HPDE6-E6E7 (cell line): Measurements from ENCODE around the gene ENO1.
"Not testable (repeated sequence)": the region's sequence is repeated elsewhere in the genome, so short reads cannot be mapped to it uniquely, and the experiment has no call there.

ENCODE experiments used
- DNase-seq: peaks from one replicate; pipeline ENCODE4 v3.0.0; 2011; ENCODE audit warnings: missing footprints; ENCODE audit errors: extremely low spot score

The ENO1 gene

DNA sequence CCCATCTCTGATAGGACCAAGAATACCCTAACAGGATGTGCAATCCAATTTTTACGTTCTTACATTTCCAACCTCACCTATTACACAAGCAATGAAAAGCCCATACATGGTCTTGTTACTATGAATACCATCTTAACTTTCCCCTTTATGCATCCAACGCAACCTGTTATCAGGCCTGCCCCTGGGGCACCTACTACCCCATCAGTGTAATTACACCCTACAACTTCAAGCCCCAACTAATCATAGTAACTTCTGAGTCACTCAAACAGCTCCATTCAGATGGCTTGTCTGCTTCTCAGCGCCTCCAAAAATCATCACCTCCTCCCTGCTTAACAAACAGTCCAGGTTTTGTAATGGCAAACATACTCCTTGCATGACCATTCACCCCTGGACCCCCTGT, 18.3 kb upstream of the ENO1 start:
- DNase-seq: not testable (repeated sequence)

DNA sequence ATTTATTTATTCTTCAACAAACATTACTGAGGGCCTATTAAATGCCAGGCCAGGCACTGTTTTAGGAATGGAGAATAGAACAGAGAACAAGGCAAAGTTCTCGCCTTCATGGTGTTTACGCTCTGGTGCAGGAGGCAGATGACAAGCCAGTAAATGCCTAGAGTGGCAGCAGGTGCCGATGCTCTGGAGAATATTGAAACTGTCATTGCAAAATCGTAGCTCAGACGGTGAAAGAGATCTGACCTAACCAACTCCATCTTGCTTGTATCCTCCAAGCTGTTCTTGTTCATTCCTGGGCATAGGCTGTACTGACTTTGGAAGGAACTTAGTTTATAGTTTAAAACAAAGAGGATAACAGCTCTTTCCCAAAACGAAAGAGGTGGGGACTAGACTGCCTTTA, 13.5 kb upstream of the ENO1 start:
- DNase-seq: no peak

DNA sequence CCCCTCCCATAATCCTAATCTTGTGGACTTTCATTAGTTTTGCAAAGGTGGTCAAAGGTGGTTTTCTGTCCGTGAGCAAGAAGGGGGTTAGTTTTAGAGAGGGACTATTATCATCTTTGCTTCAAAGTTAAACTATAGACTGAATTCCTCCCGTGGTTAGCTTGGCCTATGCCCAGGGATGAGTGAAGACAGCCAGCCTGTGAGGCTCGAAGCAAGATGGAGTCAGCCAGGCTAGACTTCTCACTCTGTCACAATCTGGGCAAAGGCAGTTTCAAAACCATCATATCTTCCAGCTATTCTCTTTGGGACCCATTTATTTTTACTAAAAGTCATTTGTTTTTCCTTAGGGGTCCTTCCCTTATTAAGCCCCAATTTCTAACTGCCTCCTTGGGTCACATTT, 12.9 kb upstream of the ENO1 start:
- no peak for DNase-seq

DNA sequence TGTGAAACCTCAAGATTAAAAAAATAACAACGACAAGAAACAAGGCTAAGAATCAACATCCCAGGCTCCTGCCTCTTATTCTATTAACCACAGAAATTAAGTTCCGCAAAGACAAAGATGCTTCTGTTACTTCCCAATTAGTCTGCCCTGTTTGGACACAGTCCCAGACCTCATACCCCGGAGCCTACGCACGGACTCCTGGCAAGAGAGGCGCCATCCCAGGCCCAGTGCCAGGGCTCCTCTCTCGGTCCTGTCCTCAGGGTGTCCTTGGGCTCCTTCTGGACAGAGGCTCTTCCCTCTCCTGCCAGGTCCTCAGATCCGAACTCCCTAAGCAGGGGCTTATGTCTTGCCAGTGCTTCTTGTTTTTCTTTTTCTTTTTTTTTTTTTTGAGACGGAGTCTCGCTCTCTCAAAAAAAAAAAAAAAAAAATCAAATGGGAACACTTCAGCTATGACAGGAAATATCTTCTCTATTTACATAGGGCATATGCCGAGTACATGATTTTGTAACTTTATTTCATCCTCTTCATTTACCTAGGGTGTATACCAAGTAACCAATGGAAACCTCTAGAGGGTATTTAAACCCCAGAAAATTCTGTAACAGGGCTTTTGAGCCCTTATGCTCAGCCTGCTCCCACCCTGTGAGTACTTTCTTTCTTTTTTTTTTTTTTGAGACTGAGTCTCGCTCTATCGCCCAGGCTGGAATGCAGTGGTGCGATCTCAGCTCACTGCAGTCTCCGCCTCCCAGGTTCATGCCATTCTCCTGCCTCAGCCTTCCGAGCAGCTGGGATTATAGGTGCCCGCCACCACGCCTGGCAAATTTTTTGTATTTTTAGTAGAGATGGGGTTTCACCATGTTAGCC, 11.7 kb upstream of the ENO1 start:
- no peak for DNase-seq

DNA sequence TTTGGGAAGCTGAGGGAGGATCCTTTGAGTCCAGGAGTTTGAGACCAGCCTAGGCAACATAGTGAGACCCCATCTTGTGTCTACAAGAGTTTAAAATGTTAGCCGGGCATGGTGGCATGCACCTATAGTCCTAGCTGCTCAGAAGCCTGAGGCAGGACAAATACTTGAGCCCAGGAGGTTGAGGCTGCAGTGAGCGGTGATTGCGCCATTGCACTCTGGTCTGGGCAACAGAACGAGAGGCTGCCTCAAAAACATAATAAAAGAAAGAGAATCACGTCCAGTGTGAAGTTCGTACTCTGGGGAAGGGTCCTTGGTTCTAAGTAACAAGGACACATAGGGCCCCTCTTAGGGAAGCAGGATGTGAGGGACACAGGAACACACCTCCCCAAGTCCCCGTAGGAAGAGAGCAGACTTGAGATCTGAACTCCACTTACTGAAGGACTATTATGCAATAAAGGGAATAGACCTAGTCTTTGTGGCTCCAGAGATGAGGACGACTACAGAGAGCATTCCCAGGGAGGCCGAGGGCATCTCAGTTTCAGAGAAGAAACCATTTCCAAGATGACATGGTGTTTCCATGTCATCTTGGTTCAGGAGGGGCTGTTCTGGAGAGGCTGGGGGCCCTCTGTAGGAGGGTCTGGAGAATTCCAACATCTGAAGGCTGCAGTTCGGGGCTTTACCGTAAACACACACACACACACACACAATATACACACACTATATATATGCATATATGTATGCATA, 10.8 kb upstream of the ENO1 start:
- no peak for DNase-seq

DNA sequence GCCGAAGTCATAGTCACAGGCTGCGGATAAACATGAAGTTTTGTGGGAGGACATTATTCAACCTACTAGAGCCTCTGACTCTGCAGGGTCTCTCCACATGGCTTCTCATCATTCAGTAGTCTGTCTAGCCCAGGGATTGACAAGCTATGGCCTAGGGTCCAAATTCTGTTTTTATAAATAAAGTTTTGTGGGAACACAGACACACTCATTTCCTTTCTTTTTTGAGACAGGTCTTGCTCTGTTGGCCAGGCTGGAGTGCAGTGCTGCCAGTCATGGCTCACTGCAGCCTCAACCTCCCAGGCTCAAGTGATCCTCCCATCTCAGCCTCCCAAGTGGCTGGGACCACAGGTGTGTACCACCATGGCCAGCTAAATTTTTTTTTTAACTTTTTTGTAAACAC, 8.1 kb upstream of the ENO1 start:
- no peak for DNase-seq

DNA sequence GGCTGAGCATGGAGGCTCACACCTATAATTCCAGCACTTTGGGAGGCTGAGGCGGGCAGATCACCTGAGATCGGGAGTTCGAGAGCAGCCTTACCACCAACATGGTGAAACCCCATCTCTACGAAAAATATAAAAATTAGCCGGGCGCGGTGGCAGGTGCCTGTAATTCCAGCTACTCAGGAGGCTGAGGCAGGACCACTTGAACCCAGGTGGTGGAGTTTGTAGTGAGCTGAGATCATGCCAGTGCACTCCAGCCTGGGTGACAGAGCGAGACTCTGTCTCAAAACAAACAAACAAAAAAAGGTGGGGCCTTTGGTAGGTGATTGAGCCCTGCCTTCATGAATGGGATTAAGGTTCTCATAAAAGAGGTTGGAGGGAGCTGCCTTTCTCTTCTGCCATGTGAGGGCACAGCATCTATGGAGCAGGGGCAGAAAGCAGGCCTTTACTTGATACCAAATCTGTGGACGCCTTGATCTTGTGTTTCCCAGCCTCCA, 7.6 kb upstream of the ENO1 start:
- DNase-seq: not testable (repeated sequence)

DNA sequence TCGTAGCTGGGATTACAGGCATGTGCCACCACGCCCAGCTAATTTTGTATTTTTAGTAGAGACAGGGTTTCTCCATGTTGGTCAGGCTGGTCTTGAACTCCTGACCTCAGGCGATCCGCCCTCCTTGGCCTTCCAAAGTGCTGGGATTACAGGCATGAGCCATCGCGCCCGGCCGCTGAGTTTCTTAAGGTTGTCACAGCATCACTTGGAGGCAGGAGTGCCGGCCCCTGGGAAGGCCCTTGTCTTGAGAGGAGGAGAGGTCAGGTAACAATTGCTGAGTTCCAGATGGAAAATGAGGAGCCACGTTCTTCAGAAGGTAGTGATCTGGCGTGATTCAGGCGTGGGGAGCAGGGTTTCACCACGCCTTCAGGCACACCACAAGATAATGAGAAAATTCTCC, 5.6 kb upstream of the ENO1 start:
- DNase-seq: not testable (repeated sequence)

DNA sequence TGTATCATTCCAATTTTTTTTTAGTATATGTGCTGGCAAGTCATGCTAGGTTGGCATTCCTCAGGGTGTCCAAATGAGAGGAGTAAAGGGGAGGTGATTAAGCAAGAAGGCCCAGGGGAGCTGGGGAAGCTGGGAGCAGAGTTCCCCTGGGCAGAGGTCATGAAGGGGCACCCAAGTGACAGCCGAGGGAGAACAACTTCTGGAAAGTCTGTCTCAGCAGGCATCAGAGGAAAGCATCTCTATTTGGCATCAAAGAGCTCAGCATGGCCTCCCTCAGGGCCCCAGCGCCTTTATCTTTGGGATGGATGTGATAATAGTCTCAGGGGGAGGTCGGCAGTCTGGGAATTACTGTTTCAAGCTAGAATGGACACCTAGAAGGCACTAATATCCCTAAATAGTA, 5.0 kb upstream of the ENO1 start:
- no peak for DNase-seq

DNA sequence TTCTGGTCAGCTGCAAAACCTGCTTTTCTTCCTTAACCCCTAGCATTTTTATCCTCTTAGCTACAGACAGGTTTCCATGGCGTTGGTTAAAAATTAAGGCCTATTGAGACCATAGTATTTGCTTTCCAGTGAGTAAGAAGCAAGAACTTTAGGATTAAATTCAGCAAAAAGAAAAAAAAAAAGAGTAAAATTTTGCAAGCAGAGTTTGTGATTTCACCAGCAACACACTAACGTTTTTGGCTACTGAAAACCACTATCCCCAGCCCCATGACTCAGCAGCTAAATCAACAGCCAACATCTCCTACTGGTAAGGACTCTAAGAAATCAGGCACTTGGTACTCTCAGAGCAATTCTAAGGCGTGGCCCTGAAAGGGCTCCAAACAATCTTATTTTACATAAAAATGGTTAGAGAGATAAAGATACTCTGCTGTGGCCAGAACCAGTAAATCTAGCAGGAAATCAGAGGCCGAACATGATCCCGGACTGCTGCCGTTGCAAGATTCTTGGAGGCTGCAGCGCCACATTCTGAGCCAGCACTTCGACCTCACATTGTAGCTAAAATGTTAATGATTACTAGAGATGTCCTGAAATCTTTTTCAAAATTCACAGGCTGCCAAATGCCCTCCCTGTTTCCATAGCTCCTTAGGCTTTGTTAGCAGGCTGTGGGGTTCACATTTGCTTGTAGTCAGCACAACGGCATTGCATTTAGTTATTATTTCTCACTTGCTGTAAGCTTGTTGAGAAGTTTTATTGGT, 1.6 kb upstream of the ENO1 start:
- DNase-seq: peak; percentile 73

DNA sequence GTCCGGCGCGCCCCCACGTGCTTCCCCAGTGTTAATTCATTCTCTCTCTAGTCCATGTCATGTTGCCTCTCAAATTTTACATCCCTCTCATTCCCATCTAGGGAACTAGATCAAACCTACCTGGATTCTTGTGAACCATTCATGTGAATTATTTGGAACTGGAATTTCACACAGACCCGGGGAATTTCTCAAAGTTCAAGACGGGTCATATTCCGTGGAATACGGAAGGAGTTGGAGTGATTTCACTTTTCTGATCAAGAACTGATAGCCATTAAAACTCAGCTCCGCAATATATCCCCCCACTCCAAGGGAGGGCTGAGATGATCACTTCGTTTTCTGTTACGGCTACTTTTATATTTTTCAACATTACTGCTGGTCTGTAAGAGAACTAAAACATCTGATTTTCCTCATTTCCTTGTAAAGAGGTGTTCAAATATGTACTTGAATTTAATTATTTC, 1.0 kb upstream of the ENO1 start:
- DNase-seq: no peak

DNA sequence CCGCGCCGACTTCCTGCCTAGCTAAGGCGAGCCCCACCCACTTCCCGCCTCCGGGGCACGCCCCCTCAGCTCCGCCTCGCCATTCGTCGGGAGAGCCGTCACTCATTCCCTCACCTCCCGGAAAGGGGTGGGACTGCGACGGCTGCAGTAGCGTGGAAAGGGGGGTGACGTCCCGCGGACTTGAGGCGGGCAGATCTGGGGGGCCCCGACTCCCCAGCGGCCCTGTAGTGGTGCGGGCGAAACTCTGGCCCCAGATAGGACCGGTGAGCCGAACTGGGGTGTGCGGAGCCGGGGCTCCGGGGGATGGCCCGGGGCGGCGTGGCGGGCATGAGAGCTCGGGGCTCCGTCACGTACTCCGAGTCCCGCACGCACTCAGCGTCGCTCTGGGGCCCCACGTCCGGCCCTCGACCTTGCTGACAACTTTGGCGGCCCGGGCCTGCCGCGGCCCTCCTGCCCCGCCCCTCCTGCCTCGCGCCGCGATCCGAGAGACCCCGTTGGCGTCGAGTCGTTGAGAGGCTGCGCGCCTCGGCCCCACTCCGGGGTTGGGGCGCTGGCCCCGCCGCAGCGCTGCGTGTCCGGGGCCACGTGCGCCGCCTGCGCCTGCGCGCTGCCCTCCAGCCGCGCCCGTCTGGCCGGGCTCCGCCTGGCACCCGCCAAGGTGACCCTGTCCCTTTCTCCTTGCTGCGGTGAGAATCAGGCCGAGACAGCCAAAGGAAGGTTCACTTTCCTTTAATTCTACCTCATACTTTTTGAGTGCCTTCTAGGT, 395 bp upstream of the ENO1 start:
- DNase-seq: peak; percentile 91

DNA sequence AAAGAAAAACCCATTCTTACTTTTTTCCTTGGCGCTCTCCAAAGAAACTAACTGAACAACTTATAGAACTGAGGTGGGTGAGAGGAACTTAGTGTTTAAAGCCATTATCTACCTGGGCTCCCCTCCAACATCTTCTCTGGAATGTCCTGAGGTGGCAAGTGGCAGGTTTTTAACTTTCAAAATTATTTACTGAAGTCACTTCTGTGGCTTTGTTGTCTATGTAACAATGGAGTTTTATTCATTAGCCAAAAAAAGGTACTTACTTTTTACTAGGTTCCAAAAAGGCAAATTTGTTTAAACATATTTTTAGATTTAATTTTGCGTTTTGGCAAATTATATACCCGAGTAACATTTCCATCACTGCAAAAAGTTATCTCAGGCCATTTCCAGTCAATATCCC, 2.4 kb downstream of the ENO1 start:
- no peak for DNase-seq

DNA sequence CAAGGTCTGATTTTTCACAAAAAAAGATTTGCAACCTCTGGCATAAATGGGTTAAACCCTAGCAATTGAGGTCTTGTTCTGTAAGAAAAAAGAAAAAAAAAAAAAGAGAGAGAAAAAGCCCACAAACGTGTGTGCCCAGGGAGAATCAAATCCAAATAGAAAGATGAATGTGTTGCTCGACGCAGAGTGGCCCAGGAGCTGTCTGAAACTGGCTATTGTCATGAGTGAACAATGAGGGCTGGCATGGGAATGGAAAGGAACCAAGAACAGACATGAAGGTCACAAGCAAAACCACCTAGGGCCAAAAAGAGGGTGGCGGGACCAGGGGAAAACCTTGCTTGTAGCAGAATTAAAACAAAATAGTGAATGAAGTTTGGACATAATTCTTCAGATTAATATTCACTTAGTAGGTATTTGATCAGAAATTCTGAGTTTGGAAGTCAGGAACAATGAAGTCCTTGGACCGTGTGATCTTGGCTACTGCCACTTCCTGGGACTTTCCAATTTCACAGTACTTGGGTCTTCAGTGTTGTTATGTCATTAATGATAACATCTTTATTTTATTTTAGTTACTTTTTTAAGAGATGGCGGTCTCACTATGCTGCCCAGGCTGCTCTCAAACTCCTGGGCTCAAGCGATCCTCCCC, 3.1 kb downstream of the ENO1 start:
- DNase-seq: no peak

DNA sequence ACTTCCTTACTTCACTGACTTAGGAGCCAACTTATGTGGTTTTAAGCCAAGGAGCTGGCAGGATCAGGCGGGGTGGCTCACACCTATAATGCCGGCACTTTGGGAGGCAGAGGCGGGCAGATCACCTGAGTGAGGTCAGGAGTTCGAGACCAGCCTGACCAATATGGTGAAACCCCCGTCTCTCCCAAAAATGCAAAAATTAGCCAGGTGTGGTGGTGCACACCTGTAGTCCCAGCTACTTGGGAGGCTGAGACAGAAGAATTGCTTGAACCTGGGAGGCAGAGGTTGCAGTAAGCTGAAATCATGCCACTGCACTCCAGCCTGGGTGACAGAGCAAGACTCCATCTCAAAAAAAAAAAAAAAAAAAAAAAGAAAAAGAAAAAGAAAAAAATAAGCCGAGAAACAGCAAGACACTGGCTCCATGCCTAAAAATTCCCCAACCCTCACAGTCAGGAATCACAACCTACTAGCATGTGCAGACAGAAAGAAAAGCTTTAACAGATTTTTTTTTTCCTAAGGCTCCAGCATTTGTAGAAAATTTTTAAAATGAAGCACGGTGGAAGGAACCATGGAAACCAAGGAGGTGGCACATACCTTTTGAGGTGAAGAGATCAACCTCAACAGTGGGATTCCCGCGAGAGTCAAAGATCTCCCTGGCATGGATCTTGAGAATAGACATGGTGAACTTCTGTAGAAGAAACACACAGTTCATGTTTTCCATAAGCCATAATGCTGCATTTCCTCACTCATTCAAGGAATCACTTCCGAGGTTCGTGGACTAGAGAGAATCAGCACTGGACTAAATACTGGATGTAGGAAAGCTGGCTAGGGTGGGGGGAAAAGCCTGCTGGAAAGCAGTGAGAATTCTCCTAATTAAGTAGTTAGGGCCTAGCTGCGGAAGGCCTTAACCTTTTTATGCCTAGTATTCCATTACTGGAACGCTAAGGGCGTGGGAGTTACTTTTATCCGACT, 4.0 kb downstream of the ENO1 start:
- no peak for DNase-seq

DNA sequence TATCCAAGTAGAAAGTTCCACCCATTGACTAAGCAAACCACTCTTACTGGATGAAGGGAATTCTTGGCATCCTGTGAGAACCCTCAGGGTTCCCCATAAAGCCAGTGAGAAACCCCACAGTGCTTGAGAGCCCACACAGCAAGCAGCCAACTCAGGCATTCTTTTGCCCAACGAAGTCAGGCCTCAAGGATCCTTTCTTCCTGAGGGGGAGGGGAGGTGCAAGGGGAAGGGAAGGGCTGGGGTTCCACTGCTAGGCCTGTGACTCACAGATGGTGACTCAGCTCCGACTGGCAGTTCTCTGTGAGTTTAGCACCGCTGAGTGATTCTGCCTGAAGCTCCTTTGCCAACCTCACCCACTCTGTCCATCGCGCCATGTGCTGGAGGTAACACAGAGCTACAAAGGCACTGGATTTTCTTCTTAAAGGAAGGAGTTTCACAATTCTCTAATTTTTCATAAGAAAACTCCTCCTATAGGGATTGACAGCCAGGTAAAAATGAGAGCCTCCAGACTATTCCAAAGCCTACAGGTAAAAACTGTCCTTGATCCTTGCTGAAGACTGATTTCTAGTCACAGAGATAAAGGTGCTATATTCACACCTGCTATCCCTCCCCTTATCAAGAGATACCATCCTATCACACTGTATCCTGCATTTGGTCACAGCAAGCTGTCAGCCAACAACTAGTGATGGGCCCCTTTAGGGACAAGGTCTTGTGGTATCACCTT, 4.8 kb downstream of the ENO1 start:
- peak; percentile 96 for DNase-seq

DNA sequence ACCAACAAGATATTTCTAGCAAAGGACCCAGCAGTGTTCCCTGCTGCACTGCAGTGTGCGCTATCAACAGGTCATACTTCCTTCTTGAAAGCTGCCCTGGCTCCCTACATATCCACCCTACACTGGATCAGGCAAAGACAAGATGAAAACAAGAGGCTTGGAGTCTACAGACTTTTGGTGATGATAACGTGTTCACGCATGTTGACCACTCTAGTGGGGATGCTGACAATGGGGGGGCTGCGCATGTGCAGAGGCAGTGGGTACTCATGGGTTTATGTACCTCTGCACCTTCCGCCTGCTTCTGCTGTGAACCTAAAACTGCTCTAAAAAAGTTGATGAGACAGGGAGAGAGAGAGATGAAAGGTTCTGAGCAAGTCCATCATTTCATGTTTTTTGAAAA, 5.5 kb downstream of the ENO1 start:
- DNase-seq: no peak

DNA sequence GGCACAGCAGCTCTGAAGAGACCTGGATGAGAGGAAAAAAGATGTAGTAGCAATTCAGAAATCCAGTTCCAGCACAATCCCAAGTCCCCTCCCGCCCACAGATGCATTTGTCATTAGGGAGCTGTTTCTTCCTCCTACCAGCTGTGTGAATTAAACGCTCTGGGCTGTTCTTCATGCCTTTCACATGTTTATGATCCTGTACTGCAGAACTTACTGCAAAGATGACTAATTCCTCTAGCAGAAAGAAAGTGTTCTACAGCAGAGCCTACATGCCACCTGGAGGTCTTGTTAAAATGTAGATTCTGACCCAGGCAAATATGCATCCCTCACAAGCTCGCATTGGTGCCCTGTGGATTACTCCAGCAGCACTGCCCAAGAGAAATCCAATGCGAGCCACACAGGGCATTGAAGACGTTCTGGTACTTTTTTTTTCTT, 6.5 kb downstream of the ENO1 start:
- DNase-seq: no peak

DNA sequence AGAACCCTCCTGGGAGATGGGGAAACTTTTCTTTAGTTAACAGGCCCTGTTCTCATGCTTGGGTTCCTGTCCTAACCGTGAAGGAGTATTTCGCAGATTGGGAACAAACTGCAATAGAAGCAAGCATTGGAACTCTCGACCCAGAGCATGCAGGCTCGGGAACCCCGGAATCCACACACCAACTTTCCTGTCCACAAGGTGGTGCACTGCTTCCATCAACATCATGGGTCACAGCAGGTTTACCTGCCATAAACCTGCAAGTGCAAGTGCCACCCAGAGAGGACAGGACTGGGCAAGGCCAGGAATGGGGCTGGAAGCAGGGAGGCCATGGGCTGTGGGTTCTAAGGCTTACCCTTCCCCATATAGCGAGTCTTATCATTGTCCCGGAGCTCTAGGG, 6.9 kb downstream of the ENO1 start:
- no peak for DNase-seq
